Nephron (organoid): ENCODE results near the gene SLC7A8.

Experiments
- H3K27ac Mint-ChIP-seq, 3 experiments: 2 replicates each; pipeline ENCODE4 v1.8.0; 2020; ENCODE audit warnings: mixed read lengths in 3 of 3, mild to moderate bottlenecking in 2 of 3, moderate library complexity in 1 of 3
- H3K27me3 Mint-ChIP-seq: 2 replicates; pipeline ENCODE4 v1.8.0; 2021; ENCODE audit warnings: low read depth, mild to moderate bottlenecking, moderate library complexity, mixed read lengths
- H3K36me3 Mint-ChIP-seq: 2 replicates; pipeline ENCODE4 v1.8.0; 2020; ENCODE audit warnings: low read depth, mixed read lengths
- H3K4me1 Mint-ChIP-seq: 2 replicates; pipeline ENCODE4 v1.8.0; 2020; ENCODE audit warnings: mixed read lengths
- H3K4me3 Mint-ChIP-seq, 3 experiments: 2 replicates each; pipeline ENCODE4 v1.8.0; 2020; ENCODE audit warnings: mild to moderate bottlenecking in 3 of 3, mixed read lengths in 3 of 3, moderate library complexity in 2 of 3
- H3K9me3 Mint-ChIP-seq: 2 replicates; pipeline ENCODE4 v1.8.0; 2020; ENCODE audit warnings: mixed read lengths
- CTCF ChIP-seq, 3 experiments: fragments of 200-600 bp; sonication (generic); IDR thresholded peaks; one replicate each; pipeline ENCODE4 v1.5.0; 2021; ENCODE audit warnings: antibody characterized with exemption in 3 of 3; ENCODE audit not compliant: unreplicated experiment in 3 of 3

SLC7A8 gene

DNA sequence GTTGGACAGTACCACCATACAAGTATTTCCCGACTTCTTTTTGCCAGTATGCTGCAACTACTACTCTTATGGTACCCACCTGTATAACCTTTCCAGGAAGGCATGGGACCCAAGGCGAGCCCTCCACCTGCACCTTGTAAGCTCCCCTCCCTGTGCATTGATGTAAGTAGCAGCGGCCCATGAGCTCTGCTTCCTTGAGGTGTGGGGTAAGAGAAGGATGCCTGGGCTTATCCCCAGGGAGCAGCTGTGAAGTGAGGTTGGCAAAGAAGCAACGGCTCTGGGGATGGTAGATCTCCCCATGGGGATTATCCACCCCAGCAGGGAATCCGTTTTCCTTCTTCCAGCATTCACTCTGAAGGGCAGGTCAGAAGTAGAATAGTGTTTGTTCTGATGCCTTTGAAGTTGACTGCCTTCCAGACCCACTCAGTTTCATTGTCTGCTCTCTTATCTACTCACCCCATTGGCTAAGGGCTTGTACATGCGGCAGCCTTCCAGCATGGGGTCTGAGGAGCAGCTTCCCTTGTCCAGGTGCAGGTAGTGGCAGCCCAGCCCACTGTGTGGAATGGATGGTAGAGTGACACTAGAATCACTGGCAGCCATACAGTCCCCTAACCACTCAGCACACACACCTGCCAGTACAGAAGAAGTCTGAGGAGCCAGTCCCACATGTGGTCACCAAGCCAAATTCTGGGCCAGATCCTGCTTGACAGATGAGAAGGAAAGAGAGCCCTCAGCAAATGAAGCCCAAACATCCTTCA lies 82.1 kb downstream of the SLC7A8 start:
- peaks cover 30% of the 10 kb centered on the region for H3K4me1 Mint-ChIP-seq
- no peak overlapping the region for H3K27ac Mint-ChIP-seq
- H3K9me3 Mint-ChIP-seq, result no peaks in the 10 kb centered on the region

DNA sequence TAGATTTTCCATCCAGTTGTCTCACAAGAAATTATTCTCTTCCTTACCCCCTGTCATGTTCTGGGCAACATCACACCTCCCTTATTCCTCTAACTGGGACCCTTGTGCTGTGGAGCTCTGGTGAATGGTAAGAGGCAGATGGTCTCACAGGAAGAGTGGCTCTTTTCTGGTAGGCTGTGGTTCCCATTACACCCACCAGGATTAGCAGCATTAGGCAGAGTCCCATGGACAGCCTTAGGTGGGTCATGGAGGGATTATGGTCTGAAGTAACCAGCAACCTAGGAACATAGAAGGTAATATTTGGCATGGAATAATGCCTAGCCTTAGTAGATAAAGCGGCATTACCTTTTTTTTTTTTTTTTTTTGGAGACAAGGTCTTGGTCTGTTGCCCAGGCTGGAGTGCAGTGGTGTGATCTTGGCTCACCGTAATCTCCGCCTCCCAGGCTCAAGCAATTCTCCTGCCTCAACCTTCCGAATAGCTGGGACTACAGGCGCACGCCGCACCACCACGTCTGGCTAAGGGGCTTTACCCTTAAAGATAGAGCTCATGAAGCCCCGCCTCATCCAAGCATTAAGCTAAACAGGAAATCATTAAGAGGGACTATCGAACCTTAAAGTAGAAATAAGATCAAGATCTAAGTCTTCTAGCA lies 84.1 kb downstream of the SLC7A8 start:
- Mint-ChIP-seq H3K4me1 (peaks cover 20% of the 10 kb centered on the region), H3K27ac (no peak overlapping the region), H3K36me3 (peaks cover 13% of the 10 kb centered on the region), H3K27me3 (peaks cover 7% of the 10 kb centered on the region), H3K4me3 (peak overlapping the region in 2 of 3 experiments; percentile 34 to 62), H3K9me3 (no peaks in the 10 kb centered on the region)
- no peak for TF ChIP-seq CTCF (IDR thresholded peaks at IDR 0.05; ENCODE audit: unreplicated experiment in 3 of 3)

More for the DNA sequence above, 82.1 kb downstream of the SLC7A8 start:
- Mint-ChIP-seq H3K4me3 (no peak overlapping the region), H3K27me3 (peaks cover 16% of the 10 kb centered on the region), H3K36me3 (peaks cover 13% of the 10 kb centered on the region)
- TF ChIP-seq CTCF (IDR thresholded peaks at IDR 0.05; ENCODE audit: unreplicated experiment in 3 of 3), result no peak

DNA sequence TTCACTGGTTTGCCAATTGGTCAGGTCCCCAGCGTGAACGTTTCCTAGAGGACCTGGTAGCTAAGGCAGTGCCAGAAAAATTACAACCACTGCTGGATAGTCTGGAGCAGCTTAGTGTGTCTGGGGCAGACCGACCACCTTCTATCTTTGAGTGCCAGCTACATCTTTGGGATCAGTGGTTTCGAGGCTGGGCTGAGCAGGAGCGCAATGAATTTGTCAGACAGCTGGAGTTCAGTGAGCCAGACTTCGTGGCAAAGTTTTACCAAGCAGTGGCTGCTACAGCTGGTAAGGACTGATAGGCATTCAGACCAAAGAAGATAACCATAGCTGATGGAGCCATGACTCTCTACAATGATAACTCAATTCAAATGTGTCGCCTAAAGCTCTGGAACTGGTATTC lies 85.7 kb downstream of the SLC7A8 start:
- Mint-ChIP-seq H3K9me3 (no peaks in the 10 kb centered on the region), H3K36me3 (peaks cover 16% of the 10 kb centered on the region), H3K4me3 (no peak overlapping the region), H3K4me1 (peaks cover 24% of the 10 kb centered on the region), H3K27me3 (peaks cover 3% of the 10 kb centered on the region), H3K27ac (no peak overlapping the region)
- TF ChIP-seq CTCF (IDR thresholded peaks at IDR 0.05; ENCODE audit: unreplicated experiment in 3 of 3), result no peak

- Mint-ChIP-seq H3K36me3 (peaks cover 28% of the 10 kb centered on the region), H3K4me1 (peaks cover 18% of the 10 kb centered on the region), H3K27me3 (no peaks in the 10 kb centered on the region), H3K27ac (no peak within 1 kb of the TSS), H3K9me3 (no peaks in the 10 kb centered on the region), H3K4me3 (no peak within 1 kb of the TSS)
- TF ChIP-seq CTCF (IDR thresholded peaks at IDR 0.05; ENCODE audit: unreplicated experiment in 3 of 3), result no peak
Measured at GRCh38 chr14:23095196-23096108, 88.0 kb downstream of the SLC7A8 start, which contains the start of gene C14orf119. Gene C14orf119, plus strand, starts transcription at chr14:23095505. Its CDS starts 2,154 bp downstream, at chr14:23097659.

GRCh38 chr14:23094666-23095195 lies 88.7 kb downstream of the SLC7A8 start, which contains the start of gene ACIN1:
Gene ACIN1, minus strand, starts transcription at chr14:23095136. Its CDS starts 24 bp downstream, at chr14:23095112.
- H3K4me1 Mint-ChIP-seq, result peaks cover 18% of the 10 kb centered on the region

More at GRCh38 chr14:23094666-23095195, 88.7 kb downstream of the SLC7A8 start, which contains the start of gene ACIN1:
- Mint-ChIP-seq H3K27me3 (no peaks in the 10 kb centered on the region), H3K4me3 (no peak within 1 kb of the TSS), H3K36me3 (peaks cover 35% of the 10 kb centered on the region), H3K9me3 (no peaks in the 10 kb centered on the region), H3K27ac (no peak within 1 kb of the TSS)
- TF ChIP-seq CTCF (IDR thresholded peaks at IDR 0.05; ENCODE audit: unreplicated experiment in 3 of 3), result peak in 1 of 3 experiments; percentile 19
